Activated CD4-positive, alpha-beta T cell treated with anti-CD3 and anti-CD28 coated beads for 4 hours (primary cell): Measurements from ENCODE around the gene KRT6B.
"Not testable (repeated sequence)": the region's sequence is repeated elsewhere in the genome, so short reads cannot be mapped to it uniquely, and the experiment has no call there.

Source experiments
- DNase-seq, 2 donors: peaks; one replicate each; pipeline ENCODE4 v3.0.0-alpha.2; 2020

KRT6B gene

GRCh38 chr12:52410589-52411248 lies 41.2 kb downstream of the KRT6B start:
- DNase-seq = not testable (repeated sequence)

GRCh38 chr12:52407918-52408317 lies 44.0 kb downstream of the KRT6B start:
- DNase-seq = no peak

- DNase-seq = no peak
Observed at GRCh38 chr12:52405922-52406385, 46.0 kb downstream of the KRT6B start, which contains the start of gene KRT82. Gene KRT82, minus strand, starts transcription at chr12:52406335. Its CDS starts 58 bp downstream, at chr12:52406277.

GRCh38 chr12:52404951-52405350 lies 47.0 kb downstream of the KRT6B start:
- DNase-seq = no peak

GRCh38 chr12:52403561-52403960 lies 48.4 kb downstream of the KRT6B start:
- no peak for DNase-seq

- no peak for DNase-seq
Observed at GRCh38 chr12:52402873-52403540, 48.9 kb downstream of the KRT6B start.

GRCh38 chr12:52402377-52402776 lies 49.6 kb downstream of the KRT6B start:
- DNase-seq = no peak

- no peak for DNase-seq
Observed at GRCh38 chr12:52401926-52402325, 50.0 kb downstream of the KRT6B start.

GRCh38 chr12:52401526-52401925 lies 50.4 kb downstream of the KRT6B start:
- DNase-seq = no peak

GRCh38 chr12:52400906-52401305 lies 51.0 kb downstream of the KRT6B start:
- DNase-seq = no peak

- no peak for DNase-seq
Observed at GRCh38 chr12:52399756-52400155, 52.2 kb downstream of the KRT6B start.

GRCh38 chr12:52398176-52398575 lies 53.8 kb downstream of the KRT6B start:
- DNase-seq = no peak

GRCh38 chr12:52396656-52397055 lies 55.3 kb downstream of the KRT6B start:
- DNase-seq = no peak
